ENCODE measurements around the gene OXSR1.

OXSR1 gene

DNA sequence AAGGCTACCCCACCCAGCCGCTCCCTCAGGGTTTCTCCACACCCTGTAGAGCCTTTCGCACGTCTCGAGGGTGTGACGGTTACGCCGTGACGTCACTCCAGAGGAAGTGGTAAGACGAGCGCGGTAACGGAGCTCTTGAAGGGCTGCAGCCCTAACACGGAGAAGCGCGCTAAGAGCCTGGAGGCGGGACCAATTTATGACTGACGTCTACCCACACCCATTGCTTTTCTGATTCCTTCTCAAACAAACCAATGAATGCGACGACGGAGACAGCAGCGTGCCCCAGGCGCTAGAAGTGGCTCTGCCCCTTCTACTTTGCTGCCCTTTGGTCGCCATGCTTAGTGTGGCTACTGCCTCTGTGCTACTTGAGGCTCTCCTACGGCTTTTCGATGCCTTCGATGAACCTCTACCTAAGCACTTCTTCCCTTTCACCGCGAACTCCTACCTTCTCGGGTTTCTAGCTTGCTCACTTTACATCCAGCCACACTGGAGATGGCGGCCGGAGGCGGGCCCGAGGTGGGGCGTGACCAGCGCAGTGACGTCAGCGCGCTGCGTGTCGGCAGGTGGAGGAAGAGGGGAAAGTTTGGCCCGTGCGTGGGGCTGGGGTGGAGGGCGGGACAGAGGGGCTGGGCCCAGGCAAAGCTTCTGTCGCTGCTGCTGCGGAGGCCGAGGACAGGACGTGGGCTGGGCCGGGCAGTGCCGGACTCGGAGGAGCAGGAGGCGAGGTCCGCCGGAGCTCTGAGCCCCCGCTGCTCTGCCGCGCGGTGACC is at the start of gene OXSR1:
TSS of gene OXSR1 (plus strand) at position 586 of the 770 bp plus-strand sequence. CDS start 340 bp downstream, outside the sequence.
- peak; percentile 100 for DNase-seq

- DNase-seq = no peak
Observed at GRCh38 chr3:38115645-38116427, 49.5 kb upstream of the OXSR1 start.

DNA sequence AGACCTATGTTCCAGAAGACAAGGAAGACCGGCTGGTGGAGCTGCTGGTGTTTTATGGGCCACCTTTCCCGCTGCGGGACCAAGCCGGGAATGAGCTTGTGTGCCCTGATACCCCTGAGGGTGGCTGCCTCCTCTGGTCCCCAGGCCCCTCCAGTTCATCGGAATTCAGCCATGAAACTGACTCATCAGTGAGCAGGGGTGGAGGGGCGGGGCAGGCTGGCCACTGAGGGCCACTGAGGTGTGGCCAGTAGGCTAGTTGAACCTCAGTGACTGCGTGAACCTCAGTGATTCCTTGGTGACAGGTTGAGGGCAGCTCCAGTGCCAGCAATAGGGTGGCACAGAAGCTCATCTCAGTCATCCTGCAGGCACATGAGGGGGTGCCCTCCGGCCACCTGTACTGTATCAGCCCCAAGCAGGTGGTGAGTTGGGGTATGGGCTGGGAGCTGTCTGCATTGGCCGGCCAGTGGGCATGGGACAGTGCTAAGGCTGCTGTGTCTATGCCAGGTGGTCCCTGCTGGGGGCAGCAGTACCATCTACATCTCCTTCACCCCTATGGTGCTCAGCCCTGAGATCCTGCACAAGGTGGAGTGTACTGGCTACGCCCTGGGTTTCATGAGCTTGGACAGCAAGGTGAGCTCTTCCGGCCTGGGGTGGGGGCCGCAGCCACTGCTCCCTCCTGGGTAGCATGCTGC is 48.7 kb upstream of the OXSR1 start:
- no peak for DNase-seq

DNA sequence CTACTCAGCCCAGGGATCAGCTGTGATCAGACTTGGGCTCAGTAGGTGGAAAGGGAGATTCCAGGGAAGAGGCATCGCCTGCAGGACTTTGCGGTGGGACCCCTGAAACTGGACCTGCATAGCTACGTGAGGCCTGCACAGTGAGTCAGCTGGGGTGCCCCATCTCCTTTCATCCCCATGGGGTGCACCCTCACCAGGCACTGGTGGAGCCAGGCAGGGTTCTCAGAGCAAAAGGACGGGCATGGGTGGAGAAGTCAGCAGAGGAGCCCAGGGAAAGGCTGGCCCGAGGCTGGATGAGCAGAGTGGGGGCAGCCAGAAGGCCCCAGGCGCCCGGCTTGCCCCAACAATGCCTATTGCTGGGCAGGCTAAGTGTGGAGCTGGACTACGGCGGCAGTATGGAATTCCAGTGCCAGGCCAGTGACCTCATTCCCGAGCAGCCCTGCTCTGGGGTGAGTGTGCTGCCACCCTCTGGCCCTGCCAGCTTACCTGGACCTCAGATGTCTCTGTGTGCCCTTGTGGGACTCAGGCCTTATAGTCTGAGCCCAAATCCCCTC is 48.1 kb upstream of the OXSR1 start:
- no peak for DNase-seq

DNA sequence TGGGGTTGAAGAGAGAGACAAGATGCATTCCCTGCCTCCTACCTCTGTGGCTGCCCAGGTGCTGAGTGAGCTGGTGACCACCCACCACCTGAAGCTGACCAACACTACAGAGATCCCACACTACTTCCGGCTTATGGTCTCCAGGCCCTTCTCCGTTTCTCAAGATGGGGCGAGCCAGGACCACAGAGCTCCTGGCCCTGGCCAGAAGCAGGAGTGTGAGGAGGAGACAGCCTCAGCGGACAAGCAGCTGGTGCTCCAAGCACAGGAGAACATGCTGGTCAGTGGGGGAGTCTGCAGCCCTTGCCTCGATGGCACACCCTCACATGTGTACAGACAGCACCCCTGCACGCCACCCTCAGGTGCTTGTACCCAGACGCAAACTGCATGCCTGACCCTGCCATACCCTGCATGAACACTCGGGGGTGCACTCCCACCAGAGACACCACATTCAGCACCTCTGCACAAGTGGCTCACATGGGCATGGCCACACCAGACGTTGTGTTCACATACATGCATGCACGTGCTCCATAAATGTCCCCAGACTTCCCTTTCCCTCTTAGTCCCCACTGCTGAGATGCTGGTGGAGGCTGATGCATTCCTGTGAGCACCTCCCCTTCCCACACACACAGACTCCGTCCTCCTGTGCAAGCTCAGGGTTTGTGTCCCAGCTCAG is 47.5 kb upstream of the OXSR1 start:
- DNase-seq = peak; percentile 56

- no peak for DNase-seq
Observed at GRCh38 chr3:38118421-38119247, 46.7 kb upstream of the OXSR1 start.

- DNase-seq = no peak
Observed at GRCh38 chr3:38119248-38119544, 46.1 kb upstream of the OXSR1 start.

GRCh38 chr3:38119821-38120692 is 45.3 kb upstream of the OXSR1 start:
- no peak for DNase-seq

- DNase-seq = no peak
Observed at GRCh38 chr3:38120693-38121450, 44.5 kb upstream of the OXSR1 start.

- no peak for DNase-seq
Observed at GRCh38 chr3:38121451-38121831, 43.9 kb upstream of the OXSR1 start.

GRCh38 chr3:38121832-38122461 is 43.4 kb upstream of the OXSR1 start:
- DNase-seq = no peak

- no peak for DNase-seq
Observed at GRCh38 chr3:38122712-38123290, 42.5 kb upstream of the OXSR1 start.

DNA sequence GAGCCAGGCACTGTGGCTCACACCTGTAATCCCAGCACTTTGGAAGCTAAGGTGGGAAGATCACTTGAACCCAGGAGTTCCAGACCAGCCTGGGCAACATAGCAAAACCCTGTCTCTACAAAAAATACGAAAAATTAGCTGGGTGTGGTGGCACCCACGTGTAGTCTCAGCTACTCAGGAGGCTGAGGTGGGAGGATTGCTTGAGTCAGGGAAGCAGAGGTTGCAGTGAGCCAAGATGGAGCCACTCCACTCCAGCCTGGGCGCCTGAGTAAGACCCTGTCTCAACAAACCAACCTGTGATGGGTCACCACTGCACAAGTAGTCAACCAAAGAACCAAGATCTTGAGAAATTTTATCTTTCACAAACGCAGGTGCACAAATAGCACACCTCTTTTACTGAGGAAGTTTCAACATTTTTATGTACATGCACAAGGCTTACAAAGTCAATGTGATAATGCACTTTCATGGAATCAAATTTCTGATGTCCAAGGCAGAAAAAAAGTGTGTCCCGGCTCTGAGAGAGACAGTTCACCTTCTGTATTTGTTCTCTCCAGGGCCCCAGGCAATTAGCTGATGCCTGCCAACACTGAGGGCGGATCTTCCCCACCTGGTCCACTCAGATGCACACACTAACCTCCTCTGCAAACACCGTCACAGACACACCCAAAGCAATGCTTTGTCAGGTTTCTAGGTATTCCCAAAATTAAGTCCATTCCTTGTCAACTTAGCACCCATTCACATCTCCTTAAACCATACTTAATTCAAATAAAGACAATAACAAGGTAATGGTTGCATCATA is 40.8 kb upstream of the OXSR1 start:
- DNase-seq = no peak

- DNase-seq = no peak
Observed at GRCh38 chr3:38125305-38126120, 39.8 kb upstream of the OXSR1 start.

DNA sequence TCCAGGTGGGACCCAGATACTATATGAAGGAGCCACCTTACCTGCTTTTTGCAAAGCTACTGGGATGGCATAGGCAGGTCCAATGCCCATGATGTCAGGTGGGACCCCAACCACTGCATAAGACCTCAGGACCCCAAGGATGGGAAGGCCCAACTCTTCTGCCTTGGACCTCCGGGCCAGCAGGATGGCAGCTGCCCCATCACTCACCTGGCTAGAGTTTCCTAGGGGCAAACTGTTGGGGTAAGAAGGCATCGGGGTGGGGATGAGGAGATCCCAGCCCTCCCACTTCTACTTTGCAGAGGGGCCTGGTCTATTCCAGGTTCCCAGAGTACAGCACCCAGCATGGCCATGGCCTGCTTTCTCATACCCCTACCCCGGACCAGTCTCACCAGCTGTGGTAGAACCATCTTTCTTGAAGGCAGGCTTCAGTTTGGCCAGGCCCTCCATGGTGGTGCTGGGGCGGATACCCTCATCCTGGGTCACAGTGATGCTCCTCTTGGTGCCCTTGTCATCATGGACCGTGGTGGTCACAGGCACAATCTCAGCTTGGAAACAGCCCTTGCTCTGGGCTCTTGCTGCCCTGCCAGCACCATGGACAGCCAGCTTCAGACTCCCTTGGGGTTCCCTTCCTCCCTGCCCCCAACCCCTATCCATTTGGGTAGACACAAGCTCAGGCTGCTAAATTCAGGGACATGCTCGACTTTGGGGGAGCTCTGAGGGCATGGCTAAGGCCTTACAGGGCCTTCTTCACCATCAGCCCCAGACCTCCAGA is 39.0 kb upstream of the OXSR1 start:
- DNase-seq = no peak

GRCh38 chr3:38127611-38128302 is 37.6 kb upstream of the OXSR1 start:
- DNase-seq = no peak

All from eye (tissue), 1 donor.